ENCODE results near the gene HSFX3.
"Not testable (repeated sequence)": the region's sequence is repeated elsewhere in the genome, so short reads cannot be mapped to it uniquely, and the experiment has no call there.

The HSFX3 gene

DNA sequence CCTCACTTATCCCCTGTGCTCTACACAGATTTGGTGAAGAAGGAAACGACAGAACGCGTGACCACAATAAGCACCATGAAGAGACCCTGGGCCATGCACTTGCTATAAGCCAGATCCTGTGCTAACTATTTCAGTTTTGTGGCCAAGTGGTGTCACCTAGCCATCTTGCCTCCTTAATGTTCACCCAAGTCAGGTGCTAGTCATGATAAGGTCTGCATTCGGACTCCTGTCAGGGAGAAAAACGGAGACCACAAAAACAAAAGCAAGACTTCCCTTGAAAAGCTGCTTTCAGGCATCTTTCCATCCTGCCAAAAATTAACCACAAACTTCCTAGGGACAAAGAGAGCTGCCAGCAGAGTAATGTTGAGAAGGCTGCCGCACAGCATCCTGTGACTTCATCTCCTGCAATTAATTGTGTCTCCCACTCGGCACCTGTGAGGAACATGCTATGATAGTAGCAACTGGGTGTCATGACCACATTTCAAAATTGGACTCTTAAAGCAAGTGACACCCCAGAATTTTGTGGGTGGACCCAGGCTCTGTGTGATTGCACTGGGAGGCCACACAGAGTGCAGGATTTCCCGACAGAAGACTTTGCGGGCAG is 35.8 kb downstream of the HSFX3 start:
- peak; percentile 41 to 63 for DNase-seq

GRCh38 chrX:149512225-149512885 is 37.4 kb downstream of the HSFX3 start:
- DNase-seq: peak; percentile 43 to 49

DNA sequence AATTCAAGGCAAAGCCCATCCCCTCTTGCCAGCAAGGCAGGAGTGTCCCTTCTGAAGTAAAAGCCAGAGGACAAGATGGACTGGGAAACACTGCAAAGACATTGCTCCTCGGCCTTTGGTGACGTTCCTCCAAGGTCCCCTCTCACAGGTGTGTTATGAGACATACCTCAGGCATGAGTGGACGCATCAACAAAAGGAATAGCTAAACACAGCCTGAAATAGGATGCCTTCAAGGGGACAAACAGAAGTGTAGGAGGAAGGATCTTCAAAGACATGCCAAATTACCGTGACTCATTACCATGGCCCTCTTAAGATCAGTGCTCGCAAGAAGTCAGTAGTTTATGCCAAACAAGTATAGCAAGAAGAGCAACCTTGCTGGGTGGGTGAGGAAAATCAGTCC is 38.6 kb downstream of the HSFX3 start:
- DNase-seq: no peak

DNA sequence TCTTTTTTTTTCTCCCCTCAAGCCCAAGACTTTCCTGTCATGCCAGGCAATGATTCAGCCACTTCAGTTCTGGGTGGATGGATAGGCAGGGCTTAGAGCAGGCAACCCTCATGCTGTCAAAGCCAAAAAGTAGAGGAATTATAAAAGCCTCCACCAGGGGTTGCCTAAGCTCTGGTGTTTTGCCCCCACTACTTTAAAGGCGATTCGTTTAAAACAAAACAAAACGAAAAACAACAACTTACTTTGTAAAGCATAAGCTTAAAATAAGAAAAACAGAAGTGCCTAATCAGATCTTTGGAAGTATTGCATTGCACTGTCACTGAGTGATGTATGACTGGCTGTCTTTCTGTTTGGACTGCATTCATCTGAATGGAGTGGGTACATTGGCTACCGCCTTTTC is 39.3 kb downstream of the HSFX3 start:
- DNase-seq: peak; percentile 12 to 42

DNA sequence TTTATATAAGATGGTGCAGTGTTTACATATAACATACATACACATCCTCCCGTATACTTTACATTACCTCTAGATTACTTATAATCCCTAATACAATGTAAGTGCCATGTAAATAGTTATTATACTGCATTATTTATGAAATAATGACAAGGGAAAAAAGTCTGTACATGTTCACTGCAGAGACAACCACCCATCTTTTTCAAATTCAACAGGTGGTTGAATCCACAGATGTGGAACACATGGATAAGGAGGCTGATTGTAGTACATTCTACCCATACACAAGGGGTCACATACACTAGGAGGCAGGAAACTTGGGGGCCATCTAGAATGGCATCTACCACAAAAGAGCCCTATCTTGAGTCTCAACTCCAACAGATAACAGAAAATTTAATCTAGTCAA is 41.3 kb downstream of the HSFX3 start:
- no peak for DNase-seq

DNA sequence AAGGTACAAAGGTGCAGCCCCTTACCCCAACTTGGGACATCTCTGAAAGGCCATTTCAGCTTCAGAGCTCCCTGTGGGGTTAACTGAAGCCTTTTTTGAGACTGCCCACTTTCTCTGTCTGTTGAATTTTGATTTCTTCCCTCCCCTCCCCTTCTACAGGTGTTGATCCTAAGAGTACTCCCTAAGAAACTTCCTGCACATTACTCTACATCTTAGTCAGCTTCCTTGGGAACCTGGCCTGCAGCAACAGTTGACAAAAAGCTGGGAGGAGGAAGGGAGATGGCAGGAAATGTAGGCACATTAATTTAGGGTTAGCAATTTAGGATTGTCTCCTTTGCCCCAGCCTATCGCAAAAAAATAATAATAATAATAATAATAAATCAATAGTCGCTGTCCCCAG is 43.4 kb downstream of the HSFX3 start:
- DNase-seq: no peak

- DNase-seq: no peak
Observed at GRCh38 chrX:149505671-149506070, 44.1 kb downstream of the HSFX3 start.

DNA sequence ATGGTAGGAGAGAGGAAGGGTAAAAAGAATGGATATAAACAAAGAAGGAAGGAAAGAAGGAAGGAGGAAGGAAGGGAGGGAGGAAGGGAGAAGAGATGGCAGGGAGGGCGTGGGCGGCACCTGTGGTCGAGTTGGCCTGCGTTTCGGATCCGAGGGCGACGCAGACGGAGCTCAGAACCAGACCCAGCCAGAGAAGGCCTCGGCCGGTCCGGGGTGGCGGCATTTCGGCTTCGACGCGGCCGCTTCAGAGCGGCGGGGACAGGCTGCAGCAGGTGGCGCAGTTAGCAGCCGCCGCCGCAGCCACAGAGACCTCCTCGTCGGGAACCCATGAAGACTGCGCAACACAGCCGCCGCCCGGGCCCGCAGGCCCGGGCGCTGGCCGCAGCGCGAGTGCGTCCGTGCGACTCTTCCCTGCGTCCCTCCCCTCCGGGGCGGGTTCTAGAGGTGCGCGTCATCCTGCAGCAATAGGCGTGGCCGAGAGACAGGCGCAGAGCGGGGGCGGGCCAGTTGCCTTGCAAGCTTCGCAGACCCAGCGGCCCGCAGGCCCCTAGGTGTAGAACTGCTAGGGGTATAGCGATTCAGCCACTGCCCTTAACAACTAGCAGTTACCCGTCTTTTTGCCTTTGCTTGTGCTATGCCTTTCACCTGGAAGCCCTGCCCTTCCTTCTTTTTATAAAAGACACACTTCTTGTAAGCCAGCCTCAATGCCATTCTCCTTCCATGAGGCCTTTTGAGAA is 44.6 kb downstream of the HSFX3 start, which contains the start of gene IDS:
TSS of gene IDS (minus strand) at position 392 of the 737 bp plus-strand sequence. CDS start at position 223, 169 bp downstream.
- peak; percentile 62 to 66 for DNase-seq

- DNase-seq: no peak
Observed at GRCh38 chrX:149504226-149504914, 45.4 kb downstream of the HSFX3 start.

DNA sequence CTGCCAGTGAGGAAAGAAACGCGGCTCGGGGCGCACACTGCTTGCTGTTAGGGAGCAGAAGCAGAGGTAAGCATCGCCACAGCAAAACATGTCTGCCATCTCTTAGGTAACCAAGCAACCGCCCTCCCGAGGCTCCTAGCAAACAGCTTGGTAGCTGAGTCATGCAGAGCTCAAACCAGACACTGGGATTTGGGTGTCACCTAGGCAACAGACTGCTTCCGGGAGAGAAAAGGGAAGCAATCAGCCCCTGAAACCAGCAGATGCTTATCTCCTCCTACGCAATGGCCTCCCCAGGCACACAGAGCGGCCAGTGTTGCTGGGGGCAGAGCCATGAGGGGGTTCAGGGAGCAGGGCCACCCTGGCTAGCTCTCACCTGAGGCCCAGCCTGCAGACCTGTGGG is 46.3 kb downstream of the HSFX3 start:
- peak; percentile 35 to 46 for DNase-seq

DNA sequence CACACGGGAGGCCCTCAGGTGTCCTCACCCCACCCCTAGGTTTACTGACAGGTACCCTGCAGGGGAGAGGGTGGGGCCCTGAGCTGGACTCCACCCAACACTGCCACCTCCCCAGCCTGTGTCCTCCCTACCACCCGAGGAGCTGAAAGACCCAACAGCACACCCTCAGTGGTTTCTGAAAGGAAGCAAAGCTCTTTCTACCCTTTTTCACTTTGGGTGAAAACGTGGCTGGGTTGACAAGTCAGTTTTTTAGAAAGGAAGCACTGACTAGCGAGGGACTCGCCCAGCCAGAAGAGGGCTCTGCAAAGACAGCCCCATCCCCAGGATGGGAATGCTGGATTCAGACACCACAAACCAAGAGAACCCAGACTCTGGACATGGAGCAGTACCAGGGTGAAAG is 46.8 kb downstream of the HSFX3 start:
- not testable (repeated sequence) for DNase-seq

DNA sequence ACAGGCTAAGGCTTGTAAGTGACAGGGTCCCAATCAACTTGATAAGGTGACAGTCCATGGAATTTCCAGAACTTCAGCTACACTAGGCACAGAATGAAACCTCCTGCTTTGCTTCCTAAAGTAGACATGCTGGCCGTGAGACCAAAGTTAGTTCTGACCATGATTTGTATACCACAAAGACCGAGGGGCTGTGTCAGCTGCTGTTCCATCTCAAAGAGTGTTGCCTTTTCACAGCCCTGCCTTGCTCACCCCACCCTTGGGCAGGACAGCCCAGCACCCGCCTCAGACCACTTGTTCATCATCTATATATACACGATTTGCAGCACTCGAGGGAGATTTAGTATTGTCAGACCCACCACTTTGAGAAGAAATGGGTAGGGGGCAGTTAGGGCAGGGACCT is 50.0 kb downstream of the HSFX3 start:
- no peak for DNase-seq

DNA sequence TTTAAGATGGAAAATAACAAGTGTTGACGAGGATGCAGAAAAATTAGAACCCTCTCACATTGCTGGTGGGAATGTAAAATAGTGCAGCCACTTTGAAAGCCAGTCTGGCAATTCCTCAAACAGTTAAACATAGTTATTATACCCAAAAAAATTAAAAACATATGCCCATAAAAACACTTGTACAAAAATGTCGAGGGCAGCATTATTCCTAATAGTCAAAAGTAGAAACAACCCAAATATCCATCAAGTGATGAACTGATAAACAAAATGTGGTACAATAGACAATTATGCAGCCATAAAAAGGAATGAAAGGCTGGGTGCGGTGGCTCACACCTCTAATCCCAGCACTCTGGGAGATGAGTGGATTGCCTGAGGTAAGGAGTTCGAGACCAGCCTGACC is 51.0 kb downstream of the HSFX3 start:
- no peak for DNase-seq
